Measurements from ENCODE around the gene QRSL1. TPM values are rescaled to one million over a fixed set of nuclear protein-coding genes. Genes with fewer than 3 reads are reported as not detected.

The QRSL1 gene
- total RNA-seq, 1 experiment from 2014 or later = 19.5 TPM

- no peak overlapping the region for H3T11ph ChIP-seq (ENCODE audit: low read length)
- H4K20me1 ChIP-seq (ENCODE audit: control insufficient read depth, insufficient read depth, insufficient read length) = no peaks in the 10 kb centered on the region
- H3K27ac Mint-ChIP-seq = peak overlapping the region in 1 of 3 experiments; percentile 21; a peak in 1 of 7 replicates
- H3K79me2 ChIP-seq (ENCODE audit: insufficient read depth, low read length) = no peaks in the 10 kb centered on the region
- no peak overlapping the region for H3K9ac ChIP-seq (ENCODE audit: extremely low read depth, insufficient read length, low read length)
- H3K18ac ChIP-seq (ENCODE audit: insufficient read length, low read depth, low read length) = no peak overlapping the region
- H3K36me3 Mint-ChIP-seq (ENCODE audit: insufficient read depth in 1 of 3, low read depth in 3 of 3) = peaks cover 0 to 5% (median 0%) of the 10 kb centered on the region in 3 experiments; a peak in 4 of 7 replicates
- no peak overlapping the region for H4K91ac ChIP-seq (ENCODE audit: insufficient read length, low read depth, low read length)
- no peaks in the 10 kb centered on the region for H3K27me3 Mint-ChIP-seq (ENCODE audit: low read depth)
- H4K5ac ChIP-seq (ENCODE audit: insufficient read length, low read depth, low read length) = no peak overlapping the region
- no peak for TF ChIP-seq CTCF (conservative IDR thresholded peaks at IDR 0.05)
- H3K27me3 ChIP-seq (ENCODE audit: insufficient read depth, low read length) = no peaks in the 10 kb centered on the region
- peaks cover 0 to 3% of the 10 kb centered on the region in 2 experiments; a peak in 3 of 5 replicates for H3K9me3 Mint-ChIP-seq
- no peak overlapping the region for H3K56ac ChIP-seq (ENCODE audit: insufficient read length, low read depth, low read length)
- no peaks in the 10 kb centered on the region for H3K9me3 ChIP-seq (ENCODE audit: control insufficient read depth, low read depth, low read length)
- H3K4me1 Mint-ChIP-seq = peaks cover 12 to 15% of the 10 kb centered on the region in 2 experiments
- no peaks in the 10 kb centered on the region; the same call in 1 of the 2 replicates for H3K4me1 ChIP-seq (ENCODE audit: insufficient read depth, low read length)
- no peak overlapping the region for H2BK120ac ChIP-seq (ENCODE audit: low read depth, low read length, poor library complexity, severe bottlenecking)
- no peak overlapping the region for H2BK12ac ChIP-seq (ENCODE audit: insufficient read length, low read depth, low read length)
- H3K4me2 ChIP-seq (ENCODE audit: insufficient read depth, insufficient read length, low read length) = no peak overlapping the region
- H4K8ac ChIP-seq (replicated peaks; ENCODE audit: insufficient read length, low read depth, low read length) = no peak overlapping the region
- H2BK5ac ChIP-seq (ENCODE audit: insufficient read length, low read length) = no peak overlapping the region
- H3K79me1 ChIP-seq (ENCODE audit: insufficient read depth, low read depth, low read length, poor library complexity, severe bottlenecking) = no peaks in the 10 kb centered on the region
- no peak overlapping the region for H2BK15ac ChIP-seq (ENCODE audit: low read depth, low read length)
- H3K14ac ChIP-seq (ENCODE audit: insufficient read depth, low read length) = no peak overlapping the region
- no peak overlapping the region for H3K4ac ChIP-seq (ENCODE audit: low read depth, low read length)
- no peak overlapping the region for H2AFZ ChIP-seq (ENCODE audit: low read length)
- no peak overlapping the region for H2BK20ac ChIP-seq (ENCODE audit: low read depth, low read length, poor library complexity, severe bottlenecking)
- no peak overlapping the region for H3K23ac ChIP-seq (ENCODE audit: insufficient read length, low read depth, low read length)
- no peak overlapping the region for H3K27ac ChIP-seq (ENCODE audit: insufficient read length, low read depth, low read length)
- H2AK5ac ChIP-seq (ENCODE audit: insufficient read length, low read length) = no peak overlapping the region
- no CpG with 5 or more reads among the region's 3 CpGs for WGBS (ENCODE audit: extremely low coverage, insufficient read length, low lambda C conversion rate)
- H3K4me3 Mint-ChIP-seq = no peak overlapping the region
- no peak for DNase-seq
- H3K23me2 ChIP-seq (ENCODE audit: insufficient read length, low read depth, low read length, poor library complexity, severe bottlenecking) = no peaks in the 10 kb centered on the region
Measured at GRCh38 chr6:106677282-106677681, 47.9 kb downstream of the QRSL1 start.

Data from H9 (cell line).